Activated naive CD4-positive, alpha-beta T cell (primary cell): Measurements from ENCODE around the gene CDK5RAP2.
"Not testable (repeated sequence)": the region's sequence is repeated elsewhere in the genome, so short reads cannot be mapped to it uniquely, and the experiment has no call there.

Experiments
- DNase-seq, 4 experiments: peaks; one replicate each; lab custom pipeline; 2025; lab: John Stamatoyannopoulos, UW

CDK5RAP2 gene

GRCh38 chr9:120542701-120543490 is 37.1 kb downstream of the CDK5RAP2 start:
- DNase-seq: no peak

GRCh38 chr9:120541921-120542320 is 38.0 kb downstream of the CDK5RAP2 start:
- DNase-seq: no peak

- no peak for DNase-seq
Observed at GRCh38 chr9:120539951-120540350, 40.0 kb downstream of the CDK5RAP2 start.

GRCh38 chr9:120538339-120538738 is 41.6 kb downstream of the CDK5RAP2 start:
- DNase-seq: no peak

- no peak for DNase-seq
Observed at GRCh38 chr9:120536949-120537640, 42.9 kb downstream of the CDK5RAP2 start.

GRCh38 chr9:120536094-120536493 is 43.9 kb downstream of the CDK5RAP2 start:
- DNase-seq: no peak

GRCh38 chr9:120534266-120534665 is 45.7 kb downstream of the CDK5RAP2 start:
- no peak for DNase-seq

GRCh38 chr9:120532891-120533290 is 47.1 kb downstream of the CDK5RAP2 start:
- DNase-seq: no peak

- DNase-seq: no peak
Observed at GRCh38 chr9:120532475-120532874, 47.5 kb downstream of the CDK5RAP2 start.

- no peak for DNase-seq
Observed at GRCh38 chr9:120531683-120532300, 48.2 kb downstream of the CDK5RAP2 start.

- DNase-seq: not testable (repeated sequence)
Observed at GRCh38 chr9:120530220-120530832, 49.6 kb downstream of the CDK5RAP2 start.

- DNase-seq: no peak
Observed at GRCh38 chr9:120528829-120529228, 51.1 kb downstream of the CDK5RAP2 start.

- DNase-seq: no peak
Observed at GRCh38 chr9:120528327-120528726, 51.6 kb downstream of the CDK5RAP2 start.

GRCh38 chr9:120526534-120526933 is 53.4 kb downstream of the CDK5RAP2 start:
- no peak for DNase-seq

- no peak for DNase-seq
Observed at GRCh38 chr9:120524863-120525262, 55.1 kb downstream of the CDK5RAP2 start.

- no peak for DNase-seq
Observed at GRCh38 chr9:120524038-120524437, 55.9 kb downstream of the CDK5RAP2 start.

- no peak for DNase-seq
Observed at GRCh38 chr9:120522558-120522957, 57.4 kb downstream of the CDK5RAP2 start.

- no peak for DNase-seq
Observed at GRCh38 chr9:120522032-120522431, 57.9 kb downstream of the CDK5RAP2 start.

- DNase-seq: no peak
Observed at GRCh38 chr9:120521101-120521500, 58.9 kb downstream of the CDK5RAP2 start.

GRCh38 chr9:120515996-120516395 is 64.0 kb downstream of the CDK5RAP2 start:
- not testable (repeated sequence) for DNase-seq

GRCh38 chr9:120515481-120515880 is 64.5 kb downstream of the CDK5RAP2 start:
- DNase-seq: not testable (repeated sequence)

- DNase-seq: no peak
Observed at GRCh38 chr9:120514405-120514804, 65.6 kb downstream of the CDK5RAP2 start.
